B cell (primary cell): ENCODE data around the gene GTF2I. TPM values are rescaled to one million over a fixed set of nuclear protein-coding genes. Genes with fewer than 3 reads are reported as not detected.
"Not testable (repeated sequence)": the region's sequence is repeated elsewhere in the genome, so short reads cannot be mapped to it uniquely, and the experiment has no call there.

Experiments
- ATAC-seq: fragments of 200-7000 bp; cut with Tn5 transposase; one replicate; pipeline ENCODE4 v1.10.0; 2021; ENCODE audit warnings: low read depth, mild to moderate bottlenecking, moderate number of reproducible peaks, moderate library complexity
- CTCF ChIA-PET: fragments of 350-600 bp; sonication (Branson Sonifier 250); formaldehyde crosslinking; loops from one replicate; lab custom pipeline; 2021; ENCODE audit warnings: antibody characterized with exemption, inconsistent platforms; lab: Charles Lee
- POLR2A ChIA-PET: fragments of 350-600 bp; sonication (Branson Sonifier 250); formaldehyde crosslinking; loops from one replicate; lab custom pipeline; 2021; ENCODE audit warnings: antibody characterized with exemption; lab: Charles Lee
- DNase-seq: peaks from one replicate; pipeline ENCODE4 v3.0.0; 2013
- H2AFZ ChIP-seq: 2 replicates; pipeline ENCODE4 v1.6.1; 2012; ENCODE audit warnings: mild to moderate bottlenecking, low read depth, low read length; ENCODE audit not compliant: insufficient read depth, poor library complexity, severe bottlenecking
- H3K27ac ChIP-seq, 2 donors: 1 replicate in 1 of 2; 2 replicates in 1 of 2; pipeline ENCODE4 v1.5.1; 2012 to 2013; ENCODE audit warnings: low read length in 2 of 2, mild to moderate bottlenecking in 2 of 2, moderate library complexity in 1 of 2
- H3K27me3 ChIP-seq, 4 experiments: fragments of 200-600 bp in 1 of 4; sonication (generic) in 1 of 4; replicated peaks in 1 of 4; 1 replicate in 2 of 4; 2 replicates in 2 of 4; pipeline versions ENCODE4 v1.6.1 to v1.7.0; 2013 to 2016; ENCODE audit warnings: low read length in 3 of 4, mild to moderate bottlenecking in 2 of 4, mixed read lengths in 1 of 4, moderate library complexity in 1 of 4; ENCODE audit not compliant: insufficient read depth in 4 of 4, control insufficient read depth in 3 of 4; ENCODE audit errors: control extremely low read depth in 1 of 4
- H3K36me3 ChIP-seq, 2 experiments: replicated peaks in 1 of 2; 1 replicate in 1 of 2; 2 replicates in 1 of 2; pipeline versions ENCODE4 v1.6.1 to v1.7.1; 2013; ENCODE audit warnings: low read length in 1 of 2; ENCODE audit not compliant: insufficient read depth in 2 of 2, control insufficient read depth in 1 of 2; ENCODE audit errors: control extremely low read depth in 1 of 2, extremely low read depth in 1 of 2
- H3K4me1 ChIP-seq, 2 donors: fragments of 200-600 bp in 1 of 2; sonication (generic) in 1 of 2; 1 replicate in 1 of 2; 2 replicates in 1 of 2; pipeline versions ENCODE4 v1.5.1 to v1.6.1; 2013 to 2017; ENCODE audit warnings: low read length in 2 of 2; ENCODE audit not compliant: control insufficient read depth in 2 of 2, insufficient read depth in 2 of 2
- H3K4me2 ChIP-seq: replicated peaks from 2 replicates; pipeline ENCODE3; 2012; ENCODE audit warnings: mild to moderate bottlenecking, low read depth, low read length; ENCODE audit not compliant: poor library complexity, severe bottlenecking
- H3K4me3 ChIP-seq, 5 experiments: fragments of 200-600 bp in 1 of 5; sonication (generic) in 1 of 5; 1 replicate in 3 of 5; 2 replicates in 2 of 5; pipeline versions ENCODE4 v1.5.1 to v1.7.0; 2011 to 2016; ENCODE audit warnings: low read length in 4 of 5, mild to moderate bottlenecking in 4 of 5, low read depth in 2 of 5, control low read depth in 1 of 5, moderate library complexity in 1 of 5; ENCODE audit not compliant: insufficient read depth in 1 of 5; ENCODE audit errors: control extremely low read depth in 1 of 5, extremely low read depth in 1 of 5
- H3K79me2 ChIP-seq: fragments of 200-600 bp; sonication (generic); one replicate; pipeline ENCODE4 v1.6.0; 2016; ENCODE audit warnings: low read length; ENCODE audit not compliant: control insufficient read depth, insufficient read depth
- H3K9ac ChIP-seq: fragments of 200-600 bp; sonication (generic); 2 replicates; pipeline ENCODE4 v1.6.1; 2017; ENCODE audit warnings: mild to moderate bottlenecking, low read length, moderate library complexity
- H3K9me3 ChIP-seq, 3 donors: one replicate each; pipeline versions ENCODE4 v1.6.1 to v1.7.1; 2013; ENCODE audit warnings: low read length in 2 of 3; ENCODE audit not compliant: control insufficient read depth in 2 of 3, insufficient read depth in 1 of 3; ENCODE audit errors: control extremely low read depth in 1 of 3
- H4K20me1 ChIP-seq: 2 replicates; pipeline ENCODE4 v1.6.0; 2012; ENCODE audit warnings: mild to moderate bottlenecking, low read length; ENCODE audit not compliant: insufficient read depth, control insufficient read depth, poor library complexity, severe bottlenecking
- H3K27ac Mint-ChIP-seq: one replicate; pipeline ENCODE4 v1.8.0; 2021; ENCODE audit warnings: mixed read lengths
- H3K27me3 Mint-ChIP-seq: one replicate; pipeline ENCODE4 v1.8.0; 2021; ENCODE audit warnings: mixed read lengths
- H3K4me1 Mint-ChIP-seq: one replicate; pipeline ENCODE4 v1.8.0; 2021; ENCODE audit warnings: mixed read lengths
- H3K4me3 Mint-ChIP-seq: one replicate; pipeline ENCODE4 v1.8.0; 2021; ENCODE audit warnings: mixed read lengths
- H3K9me3 Mint-ChIP-seq: one replicate; pipeline ENCODE4 v1.8.0; 2022; ENCODE audit warnings: mixed read lengths; ENCODE audit not compliant: insufficient read depth
- WGBS: methylation state at CpG from one replicate; pipeline ENCODE4 v1.1.5; 2013; ENCODE audit warnings: missing lambda C conversion rate; ENCODE audit not compliant: insufficient coverage; 5-methylcytosine and 5-hydroxymethylcytosine counted together
- intact Hi-C: fragments of 100-400 bp; cut with micrococcal nuclease; formaldehyde crosslinking; loops from one replicate; pipeline ENCODE4 v1.10.0; 2022
- polyA plus RNA-seq: library from polyadenylated mRNA; depleted of rRNA; stranded (reverse); fragments of >200 nt; gene quantifications from 2 replicates; pipeline ENCODE4 v1.2.3, GENCODE V29; 2012
- total RNA-seq, 2 donors: library from RNA; stranded (reverse); fragments of 120-200 nt in 1 of 2; gene quantifications; 1 replicate in 1 of 2; 2 replicates in 1 of 2; pipeline versions ENCODE4 v1.2.3 to v1.2.4, GENCODE V29; 2013 to 2022

The GTF2I gene
- total and polyA plus RNA-seq, 2 donors (not counting 1 experiment from before 2014, with no cell fraction given) = 140 to 271 TPM

- H3K36me3 ChIP-seq, H3K4me1 ChIP-seq, H3K27me3 Mint-ChIP-seq, H2AFZ ChIP-seq, CTCF ChIA-PET, H3K9me3 Mint-ChIP-seq, H3K4me3 ChIP-seq, H3K4me1 Mint-ChIP-seq, POLR2A ChIA-PET, H3K79me2 ChIP-seq, H3K9ac ChIP-seq, H3K4me2 ChIP-seq, H3K9me3 ChIP-seq, intact Hi-C loops, H3K27me3 ChIP-seq, H4K20me1 ChIP-seq, ATAC-seq: not testable (repeated sequence)
- no CpG with 5 or more reads among the region's 10 CpGs for WGBS
- DNase-seq = peak; percentile 10
- peak overlapping the region in 1 of 2 donors; percentile 62 for H3K27ac ChIP-seq
- Mint-ChIP-seq H3K4me3 (peak overlapping the region; percentile 29), H3K27ac (peak overlapping the region; percentile 77)
Measured at GRCh38 chr7:74766991-74767390, 109.5 kb downstream of the GTF2I start.

DNA sequence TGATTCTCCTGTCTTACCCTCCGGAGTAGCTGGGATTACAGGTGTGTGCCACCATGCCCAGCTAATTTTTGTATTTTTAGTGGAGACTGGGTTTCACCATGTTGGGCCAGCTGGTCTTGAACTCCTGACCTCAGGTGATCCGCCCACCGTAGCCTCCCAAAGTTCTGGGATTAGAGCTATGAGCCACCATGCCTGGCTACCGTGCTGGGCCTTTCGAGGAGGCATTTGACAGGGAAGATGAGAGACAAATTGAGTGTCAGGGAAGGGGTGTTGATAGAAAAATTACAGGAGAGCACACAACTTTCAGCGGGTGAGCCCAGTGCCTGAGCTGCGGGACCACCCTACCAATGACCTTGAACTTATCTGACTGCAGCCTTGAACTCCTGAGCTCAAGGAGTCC is 112.5 kb downstream of the GTF2I start:
- H3K4me1 ChIP-seq, H3K9me3 ChIP-seq, ATAC-seq, H3K36me3 ChIP-seq, H2AFZ ChIP-seq, H3K27ac ChIP-seq, H3K27me3 Mint-ChIP-seq, intact Hi-C loops, H3K4me2 ChIP-seq, H3K27ac Mint-ChIP-seq, H3K4me3 ChIP-seq, H3K4me1 Mint-ChIP-seq, H4K20me1 ChIP-seq, H3K79me2 ChIP-seq, H3K27me3 ChIP-seq, H3K4me3 Mint-ChIP-seq, H3K9ac ChIP-seq, POLR2A ChIA-PET, DNase-seq, CTCF ChIA-PET, H3K9me3 Mint-ChIP-seq: not testable (repeated sequence)
- WGBS = no CpG with 5 or more reads among the region's 7 CpGs

DNA sequence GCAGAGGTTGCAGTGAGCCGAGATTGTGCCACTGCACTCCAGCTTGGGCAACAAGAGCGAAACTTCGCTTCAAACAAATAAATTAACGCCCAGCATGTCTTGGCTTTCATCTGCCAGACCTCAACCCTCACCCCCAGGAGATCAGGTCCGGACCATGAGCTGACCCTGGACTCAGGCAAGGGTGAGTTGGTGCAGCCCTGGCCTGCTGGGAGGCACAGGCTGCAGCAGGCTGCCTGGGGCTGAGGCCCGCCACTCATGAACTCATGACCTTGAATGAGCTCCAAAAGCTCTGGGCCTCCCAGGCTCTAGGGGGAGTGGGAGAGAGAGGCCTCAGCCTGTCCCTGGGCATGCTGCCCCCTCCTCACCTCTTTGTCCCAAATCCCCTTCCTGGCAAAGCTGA is 114.6 kb downstream of the GTF2I start:
- H3K9me3 Mint-ChIP-seq, H3K4me3 Mint-ChIP-seq, ATAC-seq, POLR2A ChIA-PET, intact Hi-C loops, H3K27ac ChIP-seq, H3K27me3 Mint-ChIP-seq, H3K9me3 ChIP-seq, H3K79me2 ChIP-seq, H3K4me2 ChIP-seq, H2AFZ ChIP-seq, H4K20me1 ChIP-seq, H3K4me1 ChIP-seq, H3K4me1 Mint-ChIP-seq, H3K4me3 ChIP-seq, H3K9ac ChIP-seq, H3K27me3 ChIP-seq, H3K27ac Mint-ChIP-seq, H3K36me3 ChIP-seq, DNase-seq, CTCF ChIA-PET: not testable (repeated sequence)
- WGBS = 96% methylated on average over 4 of the region's 6 CpGs

DNA sequence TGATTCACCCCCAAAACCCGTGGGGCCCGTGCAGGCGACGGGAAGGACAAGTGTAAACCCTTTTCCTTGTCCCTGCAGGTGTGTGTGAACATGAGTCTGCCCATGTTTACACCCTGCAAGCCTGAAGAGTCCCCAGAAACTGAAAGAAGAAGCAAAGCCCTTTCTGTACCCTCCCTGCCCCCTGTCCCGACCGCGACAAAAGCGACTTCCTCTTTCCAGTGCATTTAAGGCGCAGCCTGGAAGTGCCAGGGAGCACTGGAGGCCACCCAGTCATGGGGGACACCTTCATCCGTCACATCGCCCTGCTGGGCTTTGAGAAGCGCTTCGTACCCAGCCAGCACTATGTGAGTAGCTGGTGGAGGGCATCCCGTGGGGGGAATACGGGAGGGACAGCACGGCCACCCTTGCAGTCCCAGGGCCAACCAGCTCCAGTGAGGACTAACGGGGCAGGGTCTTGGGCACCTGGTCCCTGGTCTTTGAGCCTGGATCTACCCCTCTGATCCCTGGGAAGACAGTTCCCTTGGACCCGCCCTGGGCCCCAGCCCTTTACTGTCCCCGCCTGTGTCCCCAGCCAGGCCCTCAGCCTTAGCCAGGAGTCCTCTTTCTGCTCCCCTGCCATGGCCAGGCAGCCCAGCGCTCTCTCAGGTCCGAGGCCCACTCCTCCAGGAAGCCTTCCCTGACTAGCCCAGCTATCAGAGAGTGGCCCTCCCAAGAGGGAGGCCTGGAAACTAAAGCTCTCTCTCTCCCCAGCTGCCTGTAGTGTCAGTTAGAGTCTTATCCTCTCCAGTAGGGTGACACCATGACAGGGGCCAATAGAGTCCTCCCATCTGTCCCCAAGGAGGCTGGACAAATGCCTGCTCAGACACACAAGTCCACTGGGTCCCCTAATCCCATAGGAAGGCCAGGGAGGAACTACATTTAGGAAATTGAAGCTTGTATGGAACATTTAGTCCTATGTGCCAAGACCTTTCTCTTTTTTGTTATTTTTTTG is 116.5 kb downstream of the GTF2I start, which contains the start of gene NCF1:
Gene NCF1 (plus strand): TSS at position 252 of the 991 bp plus-strand sequence. CDS start 21 bp downstream, at position 273.
- H3K4me3 Mint-ChIP-seq = not testable (repeated sequence)

More for the DNA sequence above, 116.5 kb downstream of the GTF2I start, which contains the start of gene NCF1:
- H3K4me1 ChIP-seq, H4K20me1 ChIP-seq, H3K27me3 Mint-ChIP-seq, H3K36me3 ChIP-seq, H2AFZ ChIP-seq, CTCF ChIA-PET, H3K9me3 Mint-ChIP-seq, H3K9ac ChIP-seq, H3K4me1 Mint-ChIP-seq, intact Hi-C loops, DNase-seq, H3K27ac ChIP-seq, H3K27me3 ChIP-seq, H3K4me2 ChIP-seq, H3K4me3 ChIP-seq, POLR2A ChIA-PET, H3K9me3 ChIP-seq, H3K79me2 ChIP-seq, H3K27ac Mint-ChIP-seq: not testable (repeated sequence)
- no CpG with 5 or more reads among the region's 21 CpGs for WGBS
- peak; percentile 93 for ATAC-seq
